Trophoblast cell (in vitro differentiated cells and primary cell): ENCODE results near the gene AKAP6.

Experiments
- DNase-seq, 2 donors: peaks; one replicate each; pipeline ENCODE4 v3.0.0-alpha.2; 2016
- H2AFZ ChIP-seq: 2 replicates; pipeline ENCODE4 v1.6.1; 2013; ENCODE audit warnings: low read length, moderate library complexity, mild to moderate bottlenecking; ENCODE audit not compliant: insufficient read depth, poor library complexity
- H2AK5ac ChIP-seq: 2 replicates; pipeline ENCODE4 v1.6.1; 2013; ENCODE audit warnings: mild to moderate bottlenecking, low read length
- H2BK120ac ChIP-seq: 2 replicates; pipeline ENCODE4 v1.6.1; 2013; ENCODE audit warnings: low read length, mild to moderate bottlenecking, moderate library complexity; ENCODE audit not compliant: insufficient read depth, poor library complexity
- H2BK12ac ChIP-seq: 2 replicates; pipeline ENCODE4 v1.6.1; 2013; ENCODE audit warnings: mild to moderate bottlenecking, low read length, moderate library complexity
- H2BK5ac ChIP-seq: 2 replicates; pipeline ENCODE4 v1.6.1; 2013; ENCODE audit warnings: low read length, low read depth, moderate library complexity, mild to moderate bottlenecking; ENCODE audit not compliant: poor library complexity
- H3K14ac ChIP-seq: 2 replicates; pipeline ENCODE4 v1.6.1; 2013; ENCODE audit warnings: mild to moderate bottlenecking, low read length
- H3K18ac ChIP-seq: 2 replicates; pipeline ENCODE4 v1.6.1; 2013; ENCODE audit warnings: mild to moderate bottlenecking, low read length
- H3K23ac ChIP-seq: 2 replicates; pipeline ENCODE4 v1.6.1; 2013; ENCODE audit warnings: low read length
- H3K27ac ChIP-seq: 2 replicates; pipeline ENCODE4 v1.5.1; 2013; ENCODE audit warnings: low read depth, mild to moderate bottlenecking, inconsistent platforms, low read length, moderate library complexity
- H3K27me3 ChIP-seq: 2 replicates; pipeline ENCODE4 v1.6.1; 2013; ENCODE audit warnings: inconsistent platforms, mild to moderate bottlenecking, low read length, moderate library complexity; ENCODE audit not compliant: insufficient read depth
- H3K36me3 ChIP-seq, 2 experiments: 1 replicate in 1 of 2; 2 replicates in 1 of 2; pipeline ENCODE4 v1.6.1; 2013; ENCODE audit warnings: low read length in 2 of 2, mild to moderate bottlenecking in 2 of 2, moderate library complexity in 1 of 2; ENCODE audit not compliant: insufficient read depth in 2 of 2, control insufficient read depth in 1 of 2
- H3K4ac ChIP-seq: 2 replicates; pipeline ENCODE4 v1.6.1; 2013; ENCODE audit warnings: low read depth, mild to moderate bottlenecking, low read length, moderate library complexity
- H3K4me1 ChIP-seq, 2 experiments: 1 replicate in 1 of 2; 2 replicates in 1 of 2; pipeline ENCODE4 v1.6.1; 2013; ENCODE audit warnings: low read length in 2 of 2, mild to moderate bottlenecking in 2 of 2, moderate library complexity in 1 of 2; ENCODE audit not compliant: insufficient read depth in 2 of 2, control insufficient read depth in 1 of 2
- H3K4me2 ChIP-seq: 2 replicates; pipeline ENCODE4 v1.6.1; 2013; ENCODE audit warnings: inconsistent platforms, mild to moderate bottlenecking, low read length, moderate library complexity
- H3K4me3 ChIP-seq: 2 replicates; pipeline ENCODE4 v1.5.1; 2013; ENCODE audit warnings: mild to moderate bottlenecking, low read depth, low read length, inconsistent platforms
- H3K79me1 ChIP-seq: one replicate; pipeline ENCODE4 v1.6.1; 2013; ENCODE audit warnings: low read length
- H3K79me2 ChIP-seq: 2 replicates; pipeline ENCODE4 v1.6.1; 2013; ENCODE audit warnings: low read length, mild to moderate bottlenecking; ENCODE audit not compliant: control insufficient read depth, insufficient read depth, poor library complexity
- H3K9ac ChIP-seq: 2 replicates; pipeline ENCODE4 v1.6.1; 2013; ENCODE audit warnings: mild to moderate bottlenecking, low read length
- H3K9me3 ChIP-seq: 2 replicates; pipeline ENCODE4 v1.6.1; 2013; ENCODE audit warnings: low read depth, mild to moderate bottlenecking, control low read depth, inconsistent platforms, low read length; ENCODE audit not compliant: insufficient read depth
- H4K12ac ChIP-seq: 2 replicates; pipeline ENCODE4 v1.6.1; 2013; ENCODE audit warnings: low read depth, mild to moderate bottlenecking, low read length, moderate library complexity
- H4K8ac ChIP-seq: 2 replicates; pipeline ENCODE4 v1.6.1; 2013; ENCODE audit warnings: low read depth, mild to moderate bottlenecking, low read length, moderate library complexity
- H4K91ac ChIP-seq: one replicate; pipeline ENCODE4 v1.6.1; 2013; ENCODE audit warnings: low read depth, mild to moderate bottlenecking, low read length, moderate library complexity
- WGBS: extraction: QIAGEN DNeasy Blood & Tissue Kit; methylation state at CpG from one replicate; pipeline ENCODE4 v1.1.7; 2013; ENCODE audit warnings: missing lambda C conversion rate; ENCODE audit not compliant: insufficient read length, insufficient coverage; ENCODE audit errors: extremely low coverage; 5-methylcytosine and 5-hydroxymethylcytosine counted together

Gene AKAP6

GRCh38 chr14:32453857-32454810 lies 125.0 kb downstream of the AKAP6 start:
- H3K79me2 ChIP-seq = no peaks in the 10 kb centered on the region
- no peak overlapping the region for H3K23ac ChIP-seq
- H3K27me3 ChIP-seq = no peaks in the 10 kb centered on the region
- no CpG with 5 or more reads among the region's 9 CpGs for WGBS
- no peak overlapping the region for H3K9ac ChIP-seq
- H4K12ac ChIP-seq = no peak overlapping the region
- H3K9me3 ChIP-seq = no peaks in the 10 kb centered on the region
- peak overlapping the region; percentile 58 for H3K27ac ChIP-seq
- peak overlapping the region; percentile 60 for H3K18ac ChIP-seq
- peak overlapping the region; percentile 77 for H3K14ac ChIP-seq
- no peak overlapping the region for H2AFZ ChIP-seq
- no peak overlapping the region for H3K4ac ChIP-seq
- DNase-seq = peak; percentile 11 to 61
- peak overlapping the region; percentile 29 for H2BK120ac ChIP-seq
- H4K8ac ChIP-seq = peak overlapping the region; percentile 66
- H3K4me2 ChIP-seq = no peak overlapping the region
- peaks cover 2 to 6% of the 10 kb centered on the region in 2 experiments for H3K4me1 ChIP-seq
- peak overlapping the region; percentile 84 for H4K91ac ChIP-seq
- H2BK12ac ChIP-seq = peak overlapping the region; percentile 81
- no peaks in the 10 kb centered on the region for H3K36me3 ChIP-seq
- peaks cover 9% of the 10 kb centered on the region for H3K79me1 ChIP-seq
- peak overlapping the region; percentile 31 for H2BK5ac ChIP-seq
- no peak overlapping the region for H3K4me3 ChIP-seq
- H2AK5ac ChIP-seq = peak overlapping the region; percentile 67

- Histone ChIP-seq H3K9ac (no peak overlapping the region), H2AK5ac (no peak overlapping the region), H3K79me2 (peaks cover 3% of the 10 kb centered on the region), H2BK120ac (peak overlapping the region; percentile 92), H3K4me2 (no peak overlapping the region), H3K36me3 (no peaks in the 10 kb centered on the region), H3K79me1 (peaks cover 19% of the 10 kb centered on the region), H3K4me3 (no peak overlapping the region), H3K27me3 (no peaks in the 10 kb centered on the region), H3K4ac (no peak overlapping the region), H3K18ac (no peak overlapping the region), H4K12ac (no peak overlapping the region), H4K8ac (no peak overlapping the region), H2BK12ac (no peak overlapping the region), H3K23ac (no peak overlapping the region), H3K9me3 (no peaks in the 10 kb centered on the region), H3K27ac (peak overlapping the region; percentile 98), H2BK5ac (peak overlapping the region; percentile 96), H2AFZ (no peak overlapping the region), H4K91ac (no peak overlapping the region), H3K14ac (no peak overlapping the region), H3K4me1 (peaks cover 11 to 17% of the 10 kb centered on the region in 2 experiments)
- DNase-seq = peak; percentile 72 to 90
- no CpG with 5 or more reads among the region's 5 CpGs for WGBS
Observed at GRCh38 chr14:32457213-32457920, 128.3 kb downstream of the AKAP6 start.

GRCh38 chr14:32458720-32459119 lies 129.6 kb downstream of the AKAP6 start:
- Histone ChIP-seq H2AFZ (no peak overlapping the region), H3K79me1 (peaks cover 19% of the 10 kb centered on the region), H3K27me3 (no peaks in the 10 kb centered on the region), H2BK5ac (no peak overlapping the region), H3K27ac (no peak overlapping the region), H3K4me1 (peaks cover 11 to 16% of the 10 kb centered on the region in 2 experiments), H3K9me3 (no peaks in the 10 kb centered on the region), H3K4ac (no peak overlapping the region), H3K79me2 (peaks cover 3% of the 10 kb centered on the region), H4K91ac (no peak overlapping the region), H3K4me2 (no peak overlapping the region), H2BK120ac (no peak overlapping the region), H3K9ac (no peak overlapping the region), H3K36me3 (no peaks in the 10 kb centered on the region), H3K23ac (no peak overlapping the region), H4K8ac (no peak overlapping the region), H3K4me3 (no peak overlapping the region), H2BK12ac (no peak overlapping the region), H4K12ac (no peak overlapping the region), H2AK5ac (no peak overlapping the region), H3K14ac (no peak overlapping the region), H3K18ac (no peak overlapping the region)
- no CpG with 5 or more reads among the region's 3 CpGs for WGBS
- no peak for DNase-seq

GRCh38 chr14:32460267-32460666 lies 131.2 kb downstream of the AKAP6 start:
- no peaks in the 10 kb centered on the region for H3K27me3 ChIP-seq
- H3K4me1 ChIP-seq = peaks cover 10 to 11% of the 10 kb centered on the region in 2 experiments
- no peaks in the 10 kb centered on the region for H3K9me3 ChIP-seq
- peak overlapping the region; percentile 74 for H2BK12ac ChIP-seq
- peak overlapping the region; percentile 44 for H2BK5ac ChIP-seq
- peak overlapping the region; percentile 67 for H4K91ac ChIP-seq
- no peak overlapping the region for H3K4ac ChIP-seq
- H2AFZ ChIP-seq = peak overlapping the region; percentile 8
- H3K79me2 ChIP-seq = peaks cover 3% of the 10 kb centered on the region
- peaks cover 17% of the 10 kb centered on the region for H3K79me1 ChIP-seq
- H3K9ac ChIP-seq = no peak overlapping the region
- peak overlapping the region; percentile 55 for H3K27ac ChIP-seq
- no peak for DNase-seq
- no peak overlapping the region for H3K18ac ChIP-seq
- H4K8ac ChIP-seq = no peak overlapping the region
- no peak overlapping the region for H3K4me3 ChIP-seq
- H3K14ac ChIP-seq = no peak overlapping the region
- H2AK5ac ChIP-seq = peak overlapping the region; percentile 13
- no peaks in the 10 kb centered on the region for H3K36me3 ChIP-seq
- no peak overlapping the region for H4K12ac ChIP-seq
- H3K4me2 ChIP-seq = no peak overlapping the region
- WGBS = no CpG with 5 or more reads among the region's 4 CpGs
- H2BK120ac ChIP-seq = peak overlapping the region; percentile 93
- H3K23ac ChIP-seq = no peak overlapping the region
